Neural cell (in vitro differentiated cells): ENCODE results near the gene IFT20. TPM values are rescaled to one million over a fixed set of nuclear protein-coding genes. Genes with fewer than 3 reads are reported as not detected.

Experiments used
- H2AFZ ChIP-seq: fragments of 200-600, 300-800 bp; sonication (generic), shearing (Covaris generic); 2 replicates; pipeline ENCODE4 v1.6.0; 2014; ENCODE audit warnings: low read depth, mild to moderate bottlenecking, antibody characterized with exemption, low read length, moderate library complexity
- H3F3A ChIP-seq: fragments of 200-600 bp; shearing (Covaris generic); 2 replicates; pipeline ENCODE4 v1.6.1; 2016; ENCODE audit warnings: mild to moderate bottlenecking, moderate library complexity, mixed read lengths, antibody characterized with exemption, low read length; ENCODE audit not compliant: insufficient read depth, poor library complexity, severe bottlenecking
- H3K27ac ChIP-seq: fragments of 200-600, 300-800 bp; sonication (generic), shearing (Covaris generic); 2 replicates; pipeline ENCODE4 v1.5.1; 2014; ENCODE audit warnings: mild to moderate bottlenecking, low read length, moderate library complexity
- H3K27me3 ChIP-seq: fragments of 300-800, 200-600 bp; sonication (generic), shearing (Covaris generic); 2 replicates; pipeline ENCODE4 v1.6.0; 2014; ENCODE audit warnings: mild to moderate bottlenecking, low read depth, low read length, moderate library complexity; ENCODE audit not compliant: insufficient read depth
- H3K36me3 ChIP-seq: fragments of 300-800, 200-600 bp; sonication (generic), shearing (Covaris generic); 2 replicates; pipeline ENCODE4 v1.5.1; 2014; ENCODE audit warnings: mild to moderate bottlenecking, antibody characterized with exemption, low read length, moderate library complexity; ENCODE audit not compliant: insufficient read depth
- H3K4me2 ChIP-seq: fragments of 300-800, 200-600 bp; sonication (generic), shearing (Covaris generic); 2 replicates; pipeline ENCODE4 v1.6.0; 2014; ENCODE audit warnings: mild to moderate bottlenecking, low read length
- H3K4me3 ChIP-seq: fragments of 300-800, 200-600 bp; sonication (generic), shearing (Covaris generic); 2 replicates; pipeline ENCODE4 v1.5.1; 2014; ENCODE audit warnings: mild to moderate bottlenecking, low read length, moderate library complexity
- H3K79me2 ChIP-seq: fragments of 200-600 bp; shearing (Covaris generic); replicated peaks from 2 replicates; pipeline ENCODE4 v1.6.0; 2014; ENCODE audit warnings: mild to moderate bottlenecking, low read length, moderate library complexity; ENCODE audit not compliant: insufficient read depth
- H3K9ac ChIP-seq: fragments of 300-800, 200-600 bp; sonication (generic), shearing (Covaris generic); 2 replicates; pipeline ENCODE4 v1.6.1; 2016; ENCODE audit warnings: mild to moderate bottlenecking, low read length, mixed read lengths
- H3K9me2 ChIP-seq: fragments of 200-600 bp; shearing (Covaris generic); 2 replicates; pipeline ENCODE4 v1.6.1; 2016; ENCODE audit warnings: mild to moderate bottlenecking, low read length, mixed read lengths; ENCODE audit not compliant: insufficient read depth
- H3K9me3 ChIP-seq: fragments of 200-600, 300-800 bp; sonication (generic), shearing (Covaris generic); 2 replicates; pipeline ENCODE4 v1.6.1; 2016; ENCODE audit warnings: mild to moderate bottlenecking, mixed run types, low read length, moderate library complexity, mixed read lengths
- H4K20me1 ChIP-seq: fragments of 200-600 bp; shearing (Covaris generic); 2 replicates; pipeline ENCODE4 v1.6.1; 2016; ENCODE audit warnings: mild to moderate bottlenecking, mixed run types; ENCODE audit not compliant: insufficient read depth
- CTCF ChIP-seq: fragments of 450-650 bp; IDR thresholded peaks from 2 replicates; pipeline ENCODE4 v1.5.1; 2014; ENCODE audit warnings: antibody characterized with exemption, mild to moderate bottlenecking, moderate library complexity; ENCODE audit not compliant: poor library complexity, severe bottlenecking
- EP300 ChIP-seq: fragments of 450-650 bp; conservative IDR thresholded peaks from 2 replicates; pipeline ENCODE4 v1.6.1; 2014; ENCODE audit warnings: antibody characterized with exemption, mild to moderate bottlenecking, moderate library complexity; ENCODE audit not compliant: poor library complexity, severe bottlenecking
- EZH2 ChIP-seq: fragments of 200-600, 300-800 bp; shearing (Covaris generic), sonication (generic); IDR thresholded peaks from 2 replicates; pipeline ENCODE4 v1.6.1; 2014; ENCODE audit warnings: antibody characterized with exemption, low read length, borderline replicate concordance, mild to moderate bottlenecking; ENCODE audit not compliant: insufficient read depth, poor library complexity, severe bottlenecking
- MXI1 ChIP-seq: fragments of 450-650 bp; conservative IDR thresholded peaks from 2 replicates; pipeline ENCODE4 v1.6.1; 2014; ENCODE audit warnings: antibody characterized with exemption, mild to moderate bottlenecking; ENCODE audit not compliant: poor library complexity, severe bottlenecking
- POLR2AphosphoS5 ChIP-seq: IDR thresholded peaks from 2 replicates; pipeline ENCODE4 v1.6.1; 2012
- RAD21 ChIP-seq: fragments of 450-650 bp; conservative IDR thresholded peaks from 2 replicates; pipeline ENCODE4 v1.6.1; 2014; ENCODE audit warnings: antibody characterized with exemption, mild to moderate bottlenecking, moderate library complexity
- REST ChIP-seq: IDR thresholded peaks from 2 replicates; pipeline ENCODE4 v1.6.1; 2012; ENCODE audit warnings: borderline replicate concordance
- SMC3 ChIP-seq: fragments of 450-650 bp; conservative IDR thresholded peaks from 2 replicates; pipeline ENCODE4 v1.6.1; 2014; ENCODE audit warnings: antibody characterized with exemption, mild to moderate bottlenecking, moderate library complexity; ENCODE audit not compliant: poor library complexity
- TAF1 ChIP-seq: IDR thresholded peaks from 2 replicates; pipeline ENCODE4 v1.6.1; 2012; ENCODE audit warnings: low read depth
- polyA plus RNA-seq: library from polyadenylated mRNA; depleted of rRNA; stranded (reverse); fragments of >200 nt; gene quantifications from 2 replicates; pipeline ENCODE4 v1.2.3, GENCODE V29; 2014

Gene IFT20
- polyA plus RNA-seq, 1 donor from 2014 or later = 213 TPM

DNA sequence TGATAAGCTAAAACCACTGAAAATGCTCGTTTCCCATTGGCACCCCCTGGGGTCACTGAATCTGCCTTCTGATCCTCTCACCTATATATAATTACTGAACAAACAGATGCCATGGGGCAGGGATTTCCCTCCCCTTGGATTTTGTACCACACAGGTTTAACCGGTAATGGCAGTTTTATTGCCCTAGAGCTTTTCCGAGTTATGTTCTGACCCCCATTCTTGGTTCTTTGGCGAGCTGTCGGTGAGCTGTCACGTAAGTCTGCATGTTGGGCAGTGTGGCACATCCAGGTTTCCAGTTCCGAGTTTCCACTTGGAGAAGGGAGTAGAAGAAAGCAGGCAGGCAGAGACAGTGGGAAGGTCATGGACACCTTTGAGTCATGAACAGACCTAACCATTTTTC is 9.2 kb downstream of the IFT20 start:
- Histone ChIP-seq H3K4me2 (no peak overlapping the region), H2AFZ (no peak overlapping the region), H4K20me1 (no peaks in the 10 kb centered on the region), H3K27me3 (no peaks in the 10 kb centered on the region), H3K9ac (no peak overlapping the region), H3K36me3 (peaks cover 6% of the 10 kb centered on the region), H3K9me2 (no peaks in the 10 kb centered on the region), H3K27ac (no peak overlapping the region), H3K79me2 (peaks cover 29% of the 10 kb centered on the region), H3K4me3 (no peak overlapping the region), H3K9me3 (no peaks in the 10 kb centered on the region), H3F3A (no peaks in the 10 kb centered on the region)
- no peak for TF ChIP-seq RAD21
- TF ChIP-seq CTCF = no peak
- TF ChIP-seq REST = no peak
- no peak for TF ChIP-seq EZH2
- TF ChIP-seq SMC3 = no peak

DNA sequence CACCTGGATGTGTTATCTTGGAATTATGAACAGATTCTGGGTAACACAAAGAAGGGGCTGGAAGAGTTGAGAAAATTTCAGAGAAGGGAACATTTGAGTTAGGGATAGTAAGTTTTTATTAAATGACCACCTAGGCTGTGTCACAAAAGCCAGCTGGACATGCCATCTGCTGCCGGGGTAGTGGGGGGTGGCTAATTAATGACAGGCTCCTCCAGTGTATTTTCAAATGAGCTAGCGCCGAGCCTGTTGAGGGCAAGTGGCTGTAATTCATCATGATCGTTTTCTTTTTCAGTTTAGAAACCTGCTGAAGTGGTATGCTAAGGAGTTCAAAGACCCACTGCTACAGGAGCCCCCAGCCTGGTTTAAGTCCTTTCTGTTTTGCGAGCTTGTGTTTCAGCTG is 10.1 kb downstream of the IFT20 start:
- Histone ChIP-seq H3K4me3 (no peak overlapping the region), H3K9me3 (no peaks in the 10 kb centered on the region), H3K79me2 (peaks cover 38% of the 10 kb centered on the region), H3F3A (no peaks in the 10 kb centered on the region), H3K9me2 (no peaks in the 10 kb centered on the region), H3K27me3 (no peaks in the 10 kb centered on the region), H3K4me2 (no peak overlapping the region), H3K27ac (no peak overlapping the region), H3K9ac (no peak overlapping the region), H4K20me1 (no peaks in the 10 kb centered on the region), H3K36me3 (peaks cover 6% of the 10 kb centered on the region), H2AFZ (no peak overlapping the region)
- TF ChIP-seq RAD21 (no peak), REST (no peak), SMC3 (no peak), POLR2AphosphoS5 (no peak), MXI1 (no peak), EP300 (no peak), TAF1 (no peak), CTCF (no peak), EZH2 (no peak)
